Kidney glomerular epithelial cell (primary cell): Measurements from ENCODE around the gene LIMS2.

Experiments used
- DNase-seq: peaks from one replicate; lab custom pipeline; 2025; lab: John Stamatoyannopoulos, UW

Gene LIMS2

GRCh38 chr2:127621981-127622431 lies 53.3 kb downstream of the LIMS2 start:
- no peak for DNase-seq

- no peak for DNase-seq
These were observed 54.5 kb downstream of the LIMS2 start for GRCh38 chr2:127620866-127621265.

- DNase-seq = no peak
These were observed 55.2 kb downstream of the LIMS2 start for GRCh38 chr2:127619877-127620705.

- no peak for DNase-seq
These were observed 56.1 kb downstream of the LIMS2 start for GRCh38 chr2:127619203-127619590.

- DNase-seq = no peak
These were observed 56.7 kb downstream of the LIMS2 start for GRCh38 chr2:127618551-127619202.

- no peak for DNase-seq
These were observed 59.7 kb downstream of the LIMS2 start for GRCh38 chr2:127615511-127616166.

GRCh38 chr2:127614731-127615130 lies 60.6 kb downstream of the LIMS2 start:
- no peak for DNase-seq

- DNase-seq = no peak
These were observed 61.1 kb downstream of the LIMS2 start for GRCh38 chr2:127614246-127614645.

- DNase-seq = no peak
These were observed 63.1 kb downstream of the LIMS2 start for GRCh38 chr2:127612111-127612822.

- DNase-seq = no peak
These were observed 64.0 kb downstream of the LIMS2 start for GRCh38 chr2:127611076-127611925.

GRCh38 chr2:127610561-127610960 lies 64.8 kb downstream of the LIMS2 start:
- no peak for DNase-seq

GRCh38 chr2:127609818-127610217 lies 65.5 kb downstream of the LIMS2 start:
- no peak for DNase-seq

- DNase-seq = no peak
These were observed 66.1 kb downstream of the LIMS2 start for GRCh38 chr2:127609031-127609751.

- no peak for DNase-seq
These were observed 67.0 kb downstream of the LIMS2 start for GRCh38 chr2:127608061-127609030.

GRCh38 chr2:127607399-127607908 lies 67.9 kb downstream of the LIMS2 start:
- DNase-seq = no peak

- no peak for DNase-seq
These were observed 68.5 kb downstream of the LIMS2 start for GRCh38 chr2:127606625-127607398.

GRCh38 chr2:127605691-127606263 lies 69.6 kb downstream of the LIMS2 start:
- DNase-seq = no peak

- no peak for DNase-seq
These were observed 70.3 kb downstream of the LIMS2 start for GRCh38 chr2:127604986-127605385.
